Natural killer cell (primary cell): ENCODE measurements around the gene GALNT16. TPM values are rescaled to one million over a fixed set of nuclear protein-coding genes. Genes with fewer than 3 reads are reported as not detected.

Source experiments
- ATAC-seq, 3 donors: fragments of 150-1000 bp in 2 of 3; fragments of 200-7000 bp in 1 of 3; cut with Tn5 transposase; 1 replicate in 1 of 3; 2 replicates in 2 of 3; pipeline ENCODE4 v1.10.0; 2021; ENCODE audit warnings: mild to moderate bottlenecking in 2 of 3, moderate library complexity in 2 of 3
- DNase-seq, 2 donors: peaks; one replicate each; pipeline versions ENCODE4 v3.0.0 to v3.0.0-alpha.2; 2013 to 2021; ENCODE audit warnings: mixed read lengths in 1 of 2
- H3K27ac ChIP-seq: one replicate; pipeline ENCODE4 v1.5.1; 2013; ENCODE audit warnings: mild to moderate bottlenecking, low read length
- H3K27me3 ChIP-seq: one replicate; pipeline ENCODE4 v1.6.1; 2013; ENCODE audit warnings: low read length; ENCODE audit not compliant: control insufficient read depth, insufficient read depth
- H3K36me3 ChIP-seq: one replicate; pipeline ENCODE4 v1.6.1; 2013; ENCODE audit warnings: low read length; ENCODE audit not compliant: control insufficient read depth, insufficient read depth
- H3K4me1 ChIP-seq: one replicate; pipeline ENCODE4 v1.6.1; 2013; ENCODE audit warnings: low read length; ENCODE audit not compliant: control insufficient read depth, insufficient read depth
- H3K4me3 ChIP-seq: one replicate; pipeline ENCODE4 v1.5.1; 2013; ENCODE audit warnings: low read length
- H3K9me3 ChIP-seq: one replicate; pipeline ENCODE4 v1.6.1; 2013; ENCODE audit warnings: low read length; ENCODE audit not compliant: control insufficient read depth, insufficient read depth
- H3K27ac Mint-ChIP-seq, 2 donors: one replicate each; pipeline ENCODE4 v1.8.0; 2022; ENCODE audit warnings: mild to moderate bottlenecking in 2 of 2, mixed read lengths in 2 of 2, moderate library complexity in 1 of 2
- H3K27me3 Mint-ChIP-seq, 2 donors: one replicate each; pipeline ENCODE4 v1.8.0; 2022; ENCODE audit warnings: low read depth in 2 of 2, mixed read lengths in 2 of 2
- H3K36me3 Mint-ChIP-seq: one replicate; pipeline ENCODE4 v1.8.0; 2022; ENCODE audit warnings: mixed read lengths
- H3K4me1 Mint-ChIP-seq, 2 donors: one replicate each; pipeline ENCODE4 v1.8.0; 2022; ENCODE audit warnings: mixed read lengths in 2 of 2
- H3K4me3 Mint-ChIP-seq: one replicate; pipeline ENCODE4 v1.8.0; 2022; ENCODE audit warnings: mild to moderate bottlenecking, moderate library complexity, mixed read lengths
- H3K9me3 Mint-ChIP-seq, 2 donors: one replicate each; pipeline ENCODE4 v1.8.0; 2022; ENCODE audit warnings: mixed read lengths in 2 of 2
- WGBS: methylation state at CpG from one replicate; pipeline ENCODE4 v1.1.7; 2013; ENCODE audit warnings: missing lambda C conversion rate; ENCODE audit not compliant: insufficient coverage; 5-methylcytosine and 5-hydroxymethylcytosine counted together
- intact Hi-C: fragments of 100-400 bp; cut with micrococcal nuclease; formaldehyde crosslinking; loops from one replicate; pipeline ENCODE4 v1.14.2; 2022
- total RNA-seq, 4 donors: library from RNA; stranded (reverse); fragments of 120-200 nt in 1 of 4; gene quantifications; one replicate each; pipeline versions ENCODE4 v1.2.3 to v1.2.4, GENCODE V29; 2013 to 2022
- TF ChIP-seq, protein P1 (sequence below): fragments of 200-600 bp; IDR thresholded peaks from one replicate; pipeline ENCODE4 v1.8.0; 2022; ENCODE audit warnings: antibody characterized with exemption

GALNT16 gene
- total RNA-seq, 3 donors from 2014 or later (not counting 1 experiment from before 2014, with no cell fraction given), result not detected

DNA sequence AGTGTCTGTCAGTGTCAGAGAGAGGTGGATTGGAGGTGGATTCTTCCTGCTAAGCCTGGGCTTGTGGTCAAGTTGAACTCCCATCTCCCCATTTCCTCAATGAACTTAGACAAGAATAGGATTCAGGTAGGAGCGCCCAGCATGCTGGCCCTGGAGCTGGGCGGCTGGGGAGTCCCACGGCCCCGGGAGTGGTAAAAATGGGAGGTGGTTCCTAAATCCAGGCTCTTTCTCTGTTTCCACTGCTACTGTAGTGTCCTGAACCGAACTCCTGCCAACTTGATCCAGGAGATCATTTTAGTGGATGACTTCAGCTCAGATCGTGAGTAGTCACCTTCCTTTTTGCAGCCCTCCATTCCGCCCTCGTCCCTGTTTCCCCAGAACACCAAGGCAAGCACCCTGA is 65.1 kb downstream of the GALNT16 start:
- ATAC-seq (no peak), DNase-seq (no peak)
- no peaks in the 10 kb centered on the region for H3K4me1 ChIP-seq
- H3K9me3 ChIP-seq, result no peaks in the 10 kb centered on the region
- WGBS, result 93% methylated on average over 8 of the region's 8 CpGs
- no peak overlapping the region for H3K27ac Mint-ChIP-seq
- H3K36me3 Mint-ChIP-seq, result no peaks in the 10 kb centered on the region
- intact Hi-C loops, result no loop called here
- H3K4me3 ChIP-seq, result no peak overlapping the region
- H3K27me3 ChIP-seq, result no peaks in the 10 kb centered on the region
- no peak overlapping the region for H3K27ac ChIP-seq
- no peaks in the 10 kb centered on the region for H3K9me3 Mint-ChIP-seq
- TF ChIP-seq, protein P1, sequence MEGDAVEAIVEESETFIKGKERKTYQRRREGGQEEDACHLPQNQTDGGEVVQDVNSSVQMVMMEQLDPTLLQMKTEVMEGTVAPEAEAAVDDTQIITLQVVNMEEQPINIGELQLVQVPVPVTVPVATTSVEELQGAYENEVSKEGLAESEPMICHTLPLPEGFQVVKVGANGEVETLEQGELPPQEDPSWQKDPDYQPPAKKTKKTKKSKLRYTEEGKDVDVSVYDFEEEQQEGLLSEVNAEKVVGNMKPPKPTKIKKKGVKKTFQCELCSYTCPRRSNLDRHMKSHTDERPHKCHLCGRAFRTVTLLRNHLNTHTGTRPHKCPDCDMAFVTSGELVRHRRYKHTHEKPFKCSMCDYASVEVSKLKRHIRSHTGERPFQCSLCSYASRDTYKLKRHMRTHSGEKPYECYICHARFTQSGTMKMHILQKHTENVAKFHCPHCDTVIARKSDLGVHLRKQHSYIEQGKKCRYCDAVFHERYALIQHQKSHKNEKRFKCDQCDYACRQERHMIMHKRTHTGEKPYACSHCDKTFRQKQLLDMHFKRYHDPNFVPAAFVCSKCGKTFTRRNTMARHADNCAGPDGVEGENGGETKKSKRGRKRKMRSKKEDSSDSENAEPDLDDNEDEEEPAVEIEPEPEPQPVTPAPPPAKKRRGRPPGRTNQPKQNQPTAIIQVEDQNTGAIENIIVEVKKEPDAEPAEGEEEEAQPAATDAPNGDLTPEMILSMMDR, result no peak
- H3K4me1 Mint-ChIP-seq, result no peaks in the 10 kb centered on the region
- no peaks in the 10 kb centered on the region for H3K36me3 ChIP-seq
- H3K27me3 Mint-ChIP-seq, result peaks cover 0 to 5% of the 10 kb centered on the region in 2 donors
- no peak overlapping the region for H3K4me3 Mint-ChIP-seq

DNA sequence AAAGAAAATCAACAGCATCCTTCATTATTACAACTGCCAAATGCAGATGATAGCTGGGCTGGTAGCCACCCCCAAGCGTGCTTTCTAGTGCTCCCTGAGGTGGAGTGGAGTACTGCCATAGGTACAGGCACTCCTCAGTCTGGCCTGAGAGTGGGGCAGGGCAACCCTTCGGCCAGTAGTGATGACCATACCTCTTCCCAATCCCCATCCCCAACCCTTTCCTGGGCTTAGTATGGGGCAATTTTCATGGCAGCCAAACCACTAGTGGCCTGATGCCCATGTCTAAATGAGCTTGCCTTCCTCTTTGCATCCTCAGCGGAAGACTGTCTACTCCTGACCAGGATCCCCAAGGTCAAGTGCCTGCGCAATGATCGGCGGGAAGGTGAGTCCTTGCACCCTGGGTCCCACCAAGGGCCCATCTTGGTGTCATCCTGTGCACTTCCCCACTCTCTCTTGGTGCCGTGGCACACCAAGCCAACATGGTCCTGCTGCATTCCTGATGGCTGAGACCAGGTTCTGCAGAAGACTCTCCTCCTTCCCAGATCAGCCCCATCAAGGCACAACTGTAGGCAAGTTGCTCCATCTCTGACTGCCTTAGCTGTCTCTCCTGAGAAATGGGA is 65.8 kb downstream of the GALNT16 start:
- H3K27me3 Mint-ChIP-seq, result peaks cover 0 to 5% of the 10 kb centered on the region in 2 donors
- H3K27me3 ChIP-seq, result no peaks in the 10 kb centered on the region
- no peaks in the 10 kb centered on the region for H3K9me3 ChIP-seq
- no peaks in the 10 kb centered on the region for H3K4me1 Mint-ChIP-seq
- DNase-seq, result peak in 1 of 2 donors; percentile 7
- no peak overlapping the region for H3K4me3 ChIP-seq
- no peaks in the 10 kb centered on the region for H3K36me3 Mint-ChIP-seq
- H3K27ac Mint-ChIP-seq, result no peak overlapping the region
- intact Hi-C loops, result no loop called here
- H3K36me3 ChIP-seq, result no peaks in the 10 kb centered on the region
- WGBS, result 95% methylated on average over 7 of the region's 7 CpGs
- TF ChIP-seq, protein P1, result no peak
- no peak overlapping the region for H3K4me3 Mint-ChIP-seq
- no peak for ATAC-seq
- H3K9me3 Mint-ChIP-seq, result no peaks in the 10 kb centered on the region
- no peaks in the 10 kb centered on the region for H3K4me1 ChIP-seq
- H3K27ac ChIP-seq, result no peak overlapping the region

DNA sequence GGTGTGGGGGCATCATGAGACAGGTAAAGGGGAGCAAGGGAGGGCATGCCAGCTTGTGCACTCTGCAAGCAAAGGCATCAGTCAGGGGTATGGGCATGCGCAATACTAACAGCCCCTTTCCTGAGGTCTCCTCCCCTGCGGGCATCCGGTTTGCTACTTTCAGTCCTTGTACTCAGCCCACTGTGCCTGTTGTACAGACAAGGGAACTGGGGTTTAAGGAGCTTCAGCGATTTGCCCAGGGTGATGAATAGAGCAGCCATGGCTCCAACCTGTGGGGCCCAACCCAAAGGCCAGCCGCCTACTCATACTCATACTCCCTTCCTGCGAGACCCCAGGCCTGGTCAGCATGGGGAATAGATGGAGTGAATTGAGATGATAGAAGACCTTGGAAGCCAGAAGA is 66.7 kb downstream of the GALNT16 start:
- Histone ChIP-seq H3K4me3 (no peak overlapping the region), H3K27ac (no peak overlapping the region), H3K4me1 (no peaks in the 10 kb centered on the region), H3K9me3 (no peaks in the 10 kb centered on the region), H3K36me3 (no peaks in the 10 kb centered on the region), H3K27me3 (no peaks in the 10 kb centered on the region)
- TF ChIP-seq, protein P1, result no peak
- Mint-ChIP-seq H3K27ac (no peak overlapping the region), H3K36me3 (no peaks in the 10 kb centered on the region), H3K4me1 (no peaks in the 10 kb centered on the region), H3K9me3 (no peaks in the 10 kb centered on the region), H3K27me3 (peaks cover 0 to 5% of the 10 kb centered on the region in 2 donors), H3K4me3 (no peak overlapping the region)
- WGBS, result 81% methylated on average over 5 of the region's 6 CpGs
- peak in 1 of 2 donors; percentile 6 for DNase-seq
- intact Hi-C loops, result no loop called here
- no peak for ATAC-seq

DNA sequence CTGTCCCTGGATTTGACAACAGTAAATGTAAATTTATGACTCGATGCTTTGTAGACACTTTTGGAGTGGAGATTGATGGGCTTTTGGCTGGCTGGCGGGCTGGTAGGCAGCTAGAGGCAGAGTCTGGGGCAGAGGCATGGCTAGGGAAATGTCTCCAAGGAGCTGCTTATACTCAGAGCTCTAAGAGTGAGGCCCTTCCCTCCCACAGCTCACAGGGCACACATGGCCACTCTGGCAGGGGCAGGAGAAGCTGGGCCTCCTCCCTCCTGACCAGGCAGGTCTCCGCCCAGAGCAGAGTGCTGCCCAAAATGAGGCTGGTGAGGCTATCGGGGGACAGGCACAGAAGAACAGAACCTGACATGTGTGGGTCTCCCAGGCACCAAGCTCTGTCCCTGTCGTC is 67.5 kb downstream of the GALNT16 start:
- ATAC-seq, result no peak
- DNase-seq, result peak in 1 of 2 donors; percentile 10
- Histone ChIP-seq H3K4me1 (no peaks in the 10 kb centered on the region), H3K9me3 (no peaks in the 10 kb centered on the region), H3K27me3 (no peaks in the 10 kb centered on the region), H3K36me3 (no peaks in the 10 kb centered on the region), H3K27ac (no peak overlapping the region), H3K4me3 (no peak overlapping the region)
- no peaks in the 10 kb centered on the region for H3K36me3 Mint-ChIP-seq
- H3K4me1 Mint-ChIP-seq, result no peaks in the 10 kb centered on the region
- no peak overlapping the region for H3K4me3 Mint-ChIP-seq
- H3K9me3 Mint-ChIP-seq, result no peaks in the 10 kb centered on the region
- H3K27ac Mint-ChIP-seq, result no peak overlapping the region
- TF ChIP-seq, protein P1, result no peak
- peaks cover 0 to 5% of the 10 kb centered on the region in 2 donors for H3K27me3 Mint-ChIP-seq
- WGBS, result 66% methylated on average over 5 of the region's 5 CpGs
- intact Hi-C loops, result no loop called here
